Stimulated activated CD8-positive, alpha-beta memory T cell treated with anti-CD3 and anti-CD28 coated beads, Interleukin-2, amount 100 ng/mL, for 48 hours (primary cell): Measurements from ENCODE around the gene SLC18A2.

Experiments
- DNase-seq, 2 donors: peaks; one replicate each; pipeline ENCODE4 v3.0.0-alpha.2; 2020; ENCODE audit warnings: low read depth in 2 of 2

The SLC18A2 gene

GRCh38 chr10:117237401-117237991, 3.4 kb upstream of the SLC18A2 start:
- no peak for DNase-seq

GRCh38 chr10:117239051-117239450, 1.9 kb upstream of the SLC18A2 start:
- DNase-seq, result no peak

- DNase-seq, result no peak
These were observed 943 bp upstream of the SLC18A2 start for GRCh38 chr10:117239721-117240620.

- DNase-seq, result no peak
These were observed 888 bp downstream of the SLC18A2 start for GRCh38 chr10:117241541-117242462.

- no peak for DNase-seq
These were observed 1.5 kb downstream of the SLC18A2 start for GRCh38 chr10:117242463-117242832.

GRCh38 chr10:117246997-117247671, 6.2 kb downstream of the SLC18A2 start:
- no peak for DNase-seq

GRCh38 chr10:117248750-117249465, 8.0 kb downstream of the SLC18A2 start:
- no peak for DNase-seq

- no peak for DNase-seq
These were observed 8.7 kb downstream of the SLC18A2 start for GRCh38 chr10:117249493-117250093.

- no peak for DNase-seq
These were observed 9.5 kb downstream of the SLC18A2 start for GRCh38 chr10:117250411-117250810.

GRCh38 chr10:117253908-117254307, 13.0 kb downstream of the SLC18A2 start:
- no peak for DNase-seq

- DNase-seq, result no peak
These were observed 13.4 kb downstream of the SLC18A2 start for GRCh38 chr10:117254338-117254737.

- no peak for DNase-seq
These were observed 14.1 kb downstream of the SLC18A2 start for GRCh38 chr10:117254774-117255735.

GRCh38 chr10:117255835-117256460, 15.0 kb downstream of the SLC18A2 start:
- DNase-seq, result no peak

- DNase-seq, result no peak
These were observed 16.0 kb downstream of the SLC18A2 start for GRCh38 chr10:117256910-117257309.

- no peak for DNase-seq
These were observed 16.8 kb downstream of the SLC18A2 start for GRCh38 chr10:117257721-117258120.

- DNase-seq, result no peak
These were observed 18.4 kb downstream of the SLC18A2 start for GRCh38 chr10:117259279-117259678.

GRCh38 chr10:117260084-117260483, 19.2 kb downstream of the SLC18A2 start:
- DNase-seq, result no peak

- DNase-seq, result no peak
These were observed 20.6 kb downstream of the SLC18A2 start for GRCh38 chr10:117261501-117261900.
